Suppressor macrophage treated with lipopolysaccharide for 4 hours (primary cell): ENCODE results near the gene FRK.

ENCODE experiments used
- DNase-seq: peaks from one replicate; pipeline ENCODE4 v3.0.0-alpha.2; 2020

Gene FRK

GRCh38 chr6:116033687-116034303 is 26.9 kb downstream of the FRK start:
- no peak for DNase-seq

- DNase-seq = no peak
Observed at GRCh38 chr6:116030770-116031169, 29.9 kb downstream of the FRK start.

- no peak for DNase-seq
Observed at GRCh38 chr6:116029535-116029934, 31.2 kb downstream of the FRK start.

- DNase-seq = no peak
Observed at GRCh38 chr6:116028233-116028632, 32.5 kb downstream of the FRK start.

GRCh38 chr6:116027801-116028200 is 32.9 kb downstream of the FRK start:
- no peak for DNase-seq

GRCh38 chr6:116025405-116025804 is 35.3 kb downstream of the FRK start:
- DNase-seq = no peak

- DNase-seq = no peak
Observed at GRCh38 chr6:116022841-116023445, 37.7 kb downstream of the FRK start.

GRCh38 chr6:116020738-116021137 is 40.0 kb downstream of the FRK start:
- no peak for DNase-seq

- peak; percentile 58 for DNase-seq
Observed at GRCh38 chr6:116019428-116019827, 41.3 kb downstream of the FRK start.

GRCh38 chr6:116018976-116019375 is 41.7 kb downstream of the FRK start:
- no peak for DNase-seq

GRCh38 chr6:116017546-116018295 is 43.0 kb downstream of the FRK start:
- peak; percentile 42 for DNase-seq

- no peak for DNase-seq
Observed at GRCh38 chr6:116016846-116017545, 43.7 kb downstream of the FRK start.

- no peak for DNase-seq
Observed at GRCh38 chr6:116015983-116016382, 44.7 kb downstream of the FRK start.

- DNase-seq = peak; percentile 8
Observed at GRCh38 chr6:116015561-116015960, 45.1 kb downstream of the FRK start.

- no peak for DNase-seq
Observed at GRCh38 chr6:116012951-116013350, 47.7 kb downstream of the FRK start.

GRCh38 chr6:116012471-116012949 is 48.2 kb downstream of the FRK start:
- no peak for DNase-seq

- DNase-seq = no peak
Observed at GRCh38 chr6:116011520-116011919, 49.2 kb downstream of the FRK start.

GRCh38 chr6:116010790-116011401 is 49.8 kb downstream of the FRK start:
- DNase-seq = peak; percentile 74

- no peak for DNase-seq
Observed at GRCh38 chr6:116010386-116010785, 50.3 kb downstream of the FRK start.

GRCh38 chr6:116008470-116009243 is 52.0 kb downstream of the FRK start:
- peak; percentile 27 for DNase-seq

GRCh38 chr6:116004841-116005815 is 55.6 kb downstream of the FRK start:
- no peak for DNase-seq
